Thyroid gland (tissue), 4 donors: Measurements from ENCODE around the gene AGBL2.
"Not testable (repeated sequence)": the region's sequence is repeated elsewhere in the genome, so short reads cannot be mapped to it uniquely, and the experiment has no call there.

Experiments
- POLR2A ChIP-seq, 2 donors: fragments of 450-650 bp; IDR thresholded peaks; one replicate each; pipeline ENCODE4 v1.6.1; 2017; ENCODE audit warnings: antibody characterized with exemption in 2 of 2, mild to moderate bottlenecking in 2 of 2, moderate library complexity in 1 of 2
- TF ChIP-seq, protein P1 (sequence below), 6 experiments: fragments of 200-600 bp in 3 of 6; fragments of 450-650 bp in 3 of 6; sonication (generic) in 3 of 6; IDR thresholded peaks; one replicate each; pipeline ENCODE4 v1.5.1; 2016 to 2019; ENCODE audit warnings: antibody characterized with exemption in 6 of 6, mild to moderate bottlenecking in 2 of 6, inconsistent platforms in 1 of 6, moderate library complexity in 1 of 6

DNA sequence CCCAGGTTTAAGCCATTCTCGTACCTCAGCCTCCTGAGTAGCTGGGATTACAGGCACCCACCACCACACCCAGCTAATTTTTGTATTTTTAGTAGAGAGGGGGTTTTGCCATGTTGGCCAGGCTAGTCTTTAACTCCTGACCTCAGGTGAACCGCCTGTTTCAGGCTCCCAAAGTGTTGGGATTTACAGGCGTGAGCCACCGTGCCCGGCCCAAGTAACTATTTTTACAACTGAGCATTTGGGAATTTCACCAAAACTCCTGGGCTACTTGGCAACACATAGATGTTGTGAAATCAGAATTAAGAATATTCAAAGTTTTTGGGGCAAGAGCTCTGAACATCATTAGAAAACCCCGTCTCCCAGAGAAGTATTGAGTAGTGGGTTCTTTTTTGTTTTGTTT lies 74.7 kb downstream of the AGBL2 start:
- TF ChIP-seq, protein P1, sequence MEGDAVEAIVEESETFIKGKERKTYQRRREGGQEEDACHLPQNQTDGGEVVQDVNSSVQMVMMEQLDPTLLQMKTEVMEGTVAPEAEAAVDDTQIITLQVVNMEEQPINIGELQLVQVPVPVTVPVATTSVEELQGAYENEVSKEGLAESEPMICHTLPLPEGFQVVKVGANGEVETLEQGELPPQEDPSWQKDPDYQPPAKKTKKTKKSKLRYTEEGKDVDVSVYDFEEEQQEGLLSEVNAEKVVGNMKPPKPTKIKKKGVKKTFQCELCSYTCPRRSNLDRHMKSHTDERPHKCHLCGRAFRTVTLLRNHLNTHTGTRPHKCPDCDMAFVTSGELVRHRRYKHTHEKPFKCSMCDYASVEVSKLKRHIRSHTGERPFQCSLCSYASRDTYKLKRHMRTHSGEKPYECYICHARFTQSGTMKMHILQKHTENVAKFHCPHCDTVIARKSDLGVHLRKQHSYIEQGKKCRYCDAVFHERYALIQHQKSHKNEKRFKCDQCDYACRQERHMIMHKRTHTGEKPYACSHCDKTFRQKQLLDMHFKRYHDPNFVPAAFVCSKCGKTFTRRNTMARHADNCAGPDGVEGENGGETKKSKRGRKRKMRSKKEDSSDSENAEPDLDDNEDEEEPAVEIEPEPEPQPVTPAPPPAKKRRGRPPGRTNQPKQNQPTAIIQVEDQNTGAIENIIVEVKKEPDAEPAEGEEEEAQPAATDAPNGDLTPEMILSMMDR (IDR thresholded peaks at IDR 0.05): not testable (repeated sequence)
- not testable (repeated sequence) for TF ChIP-seq POLR2A (IDR thresholded peaks at IDR 0.05)
